HG02588 (cell line): ENCODE data around the gene ATP7A.
"Not testable (repeated sequence)": the region's sequence is repeated elsewhere in the genome, so short reads cannot be mapped to it uniquely, and the experiment has no call there.

Experiments
- ATAC-seq: cut with Tn5 transposase; IDR thresholded peaks from one replicate; pipeline ENCODE4 v1.9.1; 2021; ENCODE audit warnings: mild to moderate bottlenecking, moderate library complexity; ENCODE audit not compliant: unreplicated experiment

Gene ATP7A

DNA sequence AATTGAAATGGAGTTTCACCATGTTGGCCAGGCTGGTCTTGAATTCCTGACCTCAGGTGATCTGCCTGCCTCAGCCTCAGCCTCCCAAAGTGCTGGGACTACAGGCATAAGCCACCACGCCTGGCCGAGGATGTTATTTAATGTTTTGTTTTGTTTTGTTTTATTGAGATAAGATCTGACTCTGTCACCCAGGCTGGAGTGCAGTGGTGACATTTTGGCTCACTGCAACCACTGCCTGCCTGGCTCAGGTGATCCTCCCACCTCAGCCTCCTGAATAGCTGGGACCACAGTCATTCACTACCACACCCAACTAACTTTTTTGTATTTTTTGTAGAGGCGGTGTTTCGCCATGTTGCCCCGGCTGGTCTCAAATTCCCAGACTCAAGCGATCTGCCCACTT lies 34.5 kb downstream of the ATP7A start:
- ATAC-seq, result not testable (repeated sequence)

DNA sequence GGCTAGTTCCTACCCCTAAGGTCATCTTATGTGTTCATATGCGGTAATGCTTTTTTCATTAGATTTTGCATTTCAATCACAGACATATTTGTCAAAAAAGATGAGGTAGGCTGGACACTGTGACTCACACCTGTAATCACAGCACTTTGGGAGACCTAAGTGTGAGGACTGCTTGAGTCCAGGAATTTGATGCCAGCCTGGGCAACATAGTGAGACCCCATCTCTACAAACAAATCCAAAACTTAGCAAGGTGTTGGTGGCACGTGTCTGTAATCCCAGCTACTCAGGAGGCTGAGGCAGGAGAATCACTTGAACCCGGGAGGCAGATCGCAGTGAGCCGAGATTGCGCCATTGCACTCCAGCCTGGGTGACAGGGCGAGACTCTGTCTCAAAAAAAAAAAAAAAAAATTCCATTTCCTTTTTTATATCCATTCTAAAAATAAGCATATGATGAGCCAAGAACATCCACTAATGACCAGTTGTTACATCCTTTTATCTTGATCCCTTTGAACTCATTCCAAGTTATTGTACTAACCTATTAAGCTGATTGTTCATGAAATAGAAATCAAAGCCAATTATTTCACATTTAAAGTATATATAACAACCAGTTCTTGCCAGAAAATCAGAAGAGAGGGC lies 35.5 kb downstream of the ATP7A start:
- no peak for ATAC-seq

GRCh38 chrX:77946571-77946970 lies 36.1 kb downstream of the ATP7A start:
- ATAC-seq, result no peak

DNA sequence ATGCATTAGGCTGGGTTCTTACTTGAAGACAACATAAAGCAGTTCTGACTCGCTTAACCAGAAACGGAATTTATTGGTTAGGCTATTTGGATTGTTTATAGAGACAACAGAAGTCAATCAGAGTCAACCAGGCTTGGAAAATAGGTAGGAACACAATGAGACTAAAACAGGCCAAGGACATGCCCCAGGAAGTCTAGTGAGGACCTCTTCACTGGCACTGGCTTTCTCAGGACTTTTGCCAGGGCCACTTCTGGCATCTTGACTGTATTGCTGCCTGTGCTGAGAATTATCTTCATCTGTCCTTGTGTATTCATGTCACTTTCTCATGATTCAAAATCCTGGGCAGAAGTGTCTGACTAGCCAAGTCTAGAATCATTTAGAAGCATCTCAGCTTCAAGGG lies 39.3 kb downstream of the ATP7A start:
- no peak for ATAC-seq

DNA sequence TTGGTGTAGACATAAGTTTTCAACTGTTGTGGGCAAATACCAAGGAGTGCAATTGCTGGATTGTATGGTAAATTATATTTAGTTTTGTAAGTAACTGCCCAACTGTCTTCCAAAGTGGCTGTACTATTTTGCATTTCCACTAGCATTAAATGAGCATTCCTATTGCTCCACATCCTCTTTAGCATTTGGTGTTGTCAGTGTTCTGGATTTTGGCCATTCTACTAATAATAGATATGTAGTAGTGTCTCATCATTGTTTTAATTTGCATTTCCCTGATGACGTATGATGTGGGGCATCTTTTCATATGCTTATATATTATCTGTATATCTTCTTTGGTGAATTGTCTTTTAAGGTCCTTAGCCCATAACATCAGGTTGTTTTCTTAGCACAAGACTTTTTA lies 41.7 kb downstream of the ATP7A start:
- no peak for ATAC-seq

- ATAC-seq, result no peak
Measured at GRCh38 chrX:77953302-77953701, 42.8 kb downstream of the ATP7A start.

DNA sequence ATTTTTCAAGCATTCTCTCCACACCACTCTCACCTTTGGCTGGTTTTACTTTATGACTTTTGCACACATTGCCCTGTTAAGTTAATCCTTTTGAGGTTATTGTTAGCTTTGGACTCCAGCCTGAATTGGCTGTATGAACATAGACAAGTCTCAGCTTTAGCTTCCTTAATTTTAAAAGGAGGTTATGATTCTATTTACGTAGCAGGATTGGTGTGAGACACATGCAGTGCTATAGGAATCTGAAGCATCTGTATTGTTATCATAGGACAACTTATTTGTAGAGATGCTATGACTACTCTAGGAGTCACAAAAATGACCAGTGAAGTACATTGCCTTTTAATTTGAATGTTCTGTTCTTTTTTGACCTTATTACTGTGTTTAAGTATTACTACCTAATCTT lies 43.2 kb downstream of the ATP7A start:
- no peak for ATAC-seq

GRCh38 chrX:77960567-77960966 lies 50.1 kb downstream of the ATP7A start:
- no peak for ATAC-seq

GRCh38 chrX:77961063-77961462 lies 50.6 kb downstream of the ATP7A start:
- ATAC-seq, result no peak

DNA sequence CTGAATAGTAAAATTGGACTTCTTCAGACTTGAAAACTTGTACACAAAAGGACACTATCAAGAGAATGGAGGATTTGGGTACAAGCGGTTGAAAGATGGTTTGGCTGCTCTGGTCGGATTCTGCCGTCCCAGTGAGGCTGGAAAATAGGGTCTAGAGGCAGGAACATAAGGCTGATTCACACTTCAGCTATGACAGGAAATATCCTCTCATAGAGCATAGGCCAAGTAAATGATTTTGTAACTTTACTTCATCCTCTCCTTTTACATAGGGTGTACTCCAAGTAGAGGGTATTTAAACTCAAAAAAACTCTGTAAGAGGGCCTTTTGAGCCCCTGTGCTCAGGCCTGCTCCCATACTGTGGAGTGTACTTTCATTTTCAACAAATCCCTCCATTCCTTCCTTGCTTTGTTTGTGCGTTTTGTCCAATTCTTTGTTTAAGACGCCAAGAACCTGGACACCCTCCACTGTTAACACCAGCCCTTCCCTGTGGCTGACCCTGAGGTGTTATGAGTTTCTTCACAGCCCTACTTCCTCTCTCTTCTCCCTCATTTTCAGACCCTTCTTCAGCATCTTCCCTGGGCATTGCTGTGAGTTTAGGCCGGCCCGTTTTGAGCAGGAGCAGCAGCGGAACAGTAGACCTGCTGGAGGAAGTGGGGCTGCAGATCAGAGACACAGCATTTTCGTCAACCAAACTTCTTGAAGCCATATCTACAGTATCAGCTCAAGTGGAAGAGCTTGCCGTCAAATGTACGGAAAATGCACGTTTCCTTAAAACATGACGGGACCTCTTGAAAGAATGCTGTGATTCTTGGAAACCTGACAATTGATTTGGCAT lies 51.8 kb downstream of the ATP7A start:
- no peak for ATAC-seq

DNA sequence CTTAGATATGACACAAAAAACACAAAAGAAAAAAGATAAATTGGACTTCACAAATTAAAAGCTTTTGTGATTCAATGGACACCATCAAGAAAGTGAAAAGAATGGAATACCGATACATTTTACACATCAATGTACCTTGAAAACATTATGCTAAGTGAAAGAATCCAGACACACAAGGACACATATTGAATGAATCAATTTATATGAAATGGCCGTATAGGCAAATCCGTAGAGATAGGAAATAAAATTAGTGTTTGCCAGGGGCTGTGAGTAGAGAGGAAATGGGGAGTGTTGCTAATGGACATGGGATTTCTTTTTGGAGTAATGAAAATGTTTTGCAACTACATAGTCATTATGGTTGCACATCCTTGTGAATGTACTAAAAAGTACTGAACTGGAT lies 55.9 kb downstream of the ATP7A start:
- ATAC-seq, result no peak

GRCh38 chrX:77967631-77968030 lies 57.1 kb downstream of the ATP7A start:
- ATAC-seq, result no peak

DNA sequence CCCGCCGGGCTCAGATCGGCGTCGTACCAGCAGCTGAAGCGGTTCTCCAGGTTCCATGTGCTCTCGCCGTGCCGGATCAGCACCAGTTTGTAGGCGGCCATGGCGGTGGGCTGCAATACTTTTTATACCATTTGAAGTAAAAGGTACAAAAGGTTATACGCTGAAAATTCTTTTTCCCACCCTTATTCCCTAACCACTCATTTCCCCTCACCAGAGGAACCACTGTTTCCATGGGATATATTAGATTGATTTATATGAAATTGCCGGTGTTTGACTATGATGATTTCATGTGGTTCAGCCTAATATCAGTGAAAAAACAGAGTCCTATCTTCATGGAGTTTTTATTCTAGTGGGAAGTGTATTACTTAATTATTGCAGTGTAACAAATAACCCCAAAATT lies 59.0 kb downstream of the ATP7A start, which contains the start of gene PGAM4:
TSS of gene PGAM4 (minus strand) at position 101 of the 400 bp plus-strand sequence. CDS start at position 101, 0 bp downstream.
- no peak for ATAC-seq

DNA sequence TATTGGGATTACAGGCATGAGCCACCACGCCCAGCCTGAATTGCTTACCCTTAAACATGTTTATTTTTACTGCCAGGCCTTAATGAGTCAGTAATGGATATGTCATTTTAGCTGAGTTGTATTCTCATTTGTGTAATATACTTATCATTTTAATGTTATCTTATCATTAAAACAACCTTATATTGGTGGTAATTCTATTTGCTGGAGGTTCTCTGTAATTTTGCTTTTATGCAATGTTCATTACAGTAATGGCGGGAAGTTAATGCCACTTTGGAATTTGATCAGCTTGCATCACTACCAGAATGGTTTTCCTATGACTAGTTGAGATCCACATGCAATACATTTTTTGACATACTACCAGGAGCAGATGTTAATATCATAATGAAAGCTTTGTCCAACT lies 65.3 kb downstream of the ATP7A start:
- ATAC-seq, result no peak

- ATAC-seq, result no peak
Measured at GRCh38 chrX:77977095-77977494, 66.6 kb downstream of the ATP7A start.

DNA sequence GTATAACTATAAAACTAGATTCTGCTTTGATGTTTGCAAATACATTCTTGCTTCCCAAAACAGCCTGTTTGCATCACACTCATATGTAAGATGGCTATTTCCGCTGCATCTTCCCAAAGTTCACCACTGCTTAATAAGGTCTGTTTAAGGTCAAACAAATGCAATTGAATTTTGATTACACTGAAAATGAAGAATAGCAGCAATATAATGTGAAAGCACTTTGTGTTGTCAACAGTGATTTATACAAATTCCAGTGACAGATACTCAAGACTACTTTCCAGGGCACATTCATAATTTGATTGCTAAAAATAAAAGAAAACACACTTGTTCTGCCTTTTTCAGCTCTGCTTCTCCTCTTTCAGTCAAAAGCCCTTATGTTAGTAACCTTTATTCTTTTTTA lies 67.0 kb downstream of the ATP7A start:
- ATAC-seq, result no peak

- no peak for ATAC-seq
Measured at GRCh38 chrX:77979870-77980269, 69.4 kb downstream of the ATP7A start.

DNA sequence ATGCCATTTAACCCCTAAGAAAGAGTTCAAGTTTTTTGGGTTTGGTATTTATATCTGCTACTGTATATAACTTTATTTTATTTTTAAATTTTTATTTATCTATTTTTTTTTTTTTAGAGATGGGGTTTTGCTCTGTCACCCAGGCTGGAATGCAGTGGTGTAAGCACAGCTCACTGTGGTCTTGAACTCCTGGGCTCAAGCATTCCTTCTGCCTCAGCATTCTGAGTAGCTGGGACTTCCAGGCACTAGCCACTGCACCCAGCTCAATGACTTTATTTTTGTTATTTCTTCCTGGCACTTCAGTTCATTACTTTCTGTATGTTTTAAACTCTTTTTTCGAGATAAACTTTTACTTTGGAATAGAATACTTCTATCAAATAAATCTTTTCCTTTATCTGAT lies 101.4 kb downstream of the ATP7A start:
- no peak for ATAC-seq

DNA sequence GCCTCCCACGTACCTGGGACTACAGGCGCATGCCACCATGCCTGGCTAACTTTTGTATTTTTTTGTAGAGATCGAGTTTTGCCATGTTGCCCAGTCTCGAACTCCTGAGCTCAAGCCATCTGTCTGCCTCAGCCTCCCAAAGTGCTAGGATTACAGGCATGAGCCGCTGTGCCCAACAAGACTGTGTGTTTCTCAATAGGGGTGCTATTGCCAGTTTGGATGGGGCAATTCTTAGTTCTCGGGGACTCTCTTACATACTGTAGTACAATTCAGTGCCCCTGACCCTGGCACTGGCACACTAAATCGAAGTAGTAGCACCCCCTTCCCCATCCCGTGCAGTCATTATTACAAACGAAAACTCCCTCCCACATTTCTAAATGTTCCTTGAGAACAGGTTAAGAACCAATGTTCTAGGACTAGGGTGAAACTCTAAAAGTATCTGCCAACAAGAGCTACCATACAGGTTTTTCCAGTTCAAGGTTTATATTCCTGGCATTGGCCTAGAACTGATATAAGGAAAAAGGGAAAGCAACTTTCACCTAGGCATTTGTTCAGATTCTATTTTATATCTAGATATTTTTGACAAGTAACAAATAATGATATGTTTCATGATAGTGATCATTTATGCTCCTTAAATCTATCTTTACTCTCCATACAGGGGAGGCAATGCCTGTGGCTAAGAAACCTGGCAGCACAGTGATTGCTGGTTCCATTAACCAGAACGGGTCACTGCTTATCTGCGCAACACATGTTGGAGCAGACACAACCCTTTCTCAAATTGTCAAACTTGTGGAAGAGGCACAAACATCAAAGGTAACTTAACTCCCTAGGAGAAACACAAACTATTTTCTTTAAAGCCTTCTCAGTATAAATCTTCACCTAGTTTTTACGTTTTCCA lies 109.3 kb downstream of the ATP7A start:
- ATAC-seq, result no peak

DNA sequence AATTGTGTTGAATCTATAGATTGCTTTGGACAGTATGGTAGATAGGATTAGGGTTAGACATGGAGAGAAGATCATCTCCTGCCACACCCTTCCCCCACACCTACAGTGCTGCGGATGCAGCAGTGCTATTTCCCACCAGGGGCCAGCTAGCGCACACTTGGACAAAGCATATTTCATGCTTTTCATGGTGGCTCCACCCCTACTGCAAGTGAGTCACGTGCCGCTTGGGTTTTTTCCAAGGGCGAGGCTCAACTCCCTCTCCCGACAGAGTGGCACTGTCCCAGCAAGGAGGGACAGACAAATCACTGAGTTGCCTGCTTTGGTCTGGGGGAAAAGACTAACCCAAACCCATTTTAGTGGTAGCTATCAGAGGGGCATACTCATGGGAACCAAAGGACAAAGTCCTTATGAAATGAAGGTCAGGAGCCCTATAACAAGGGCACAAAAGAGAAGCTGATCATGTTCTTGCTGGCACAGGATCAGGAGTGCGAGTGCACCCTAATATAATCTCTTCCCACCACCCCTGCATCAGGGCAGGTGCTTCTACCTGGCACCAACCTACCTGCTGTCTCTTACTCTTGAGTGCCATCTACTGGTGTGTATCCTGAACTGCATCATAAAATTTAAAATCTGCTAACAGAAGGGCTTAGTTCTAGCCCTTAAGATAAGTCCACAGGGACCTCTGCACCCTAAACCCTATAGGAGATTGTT lies 114.0 kb downstream of the ATP7A start:
- no peak for ATAC-seq

DNA sequence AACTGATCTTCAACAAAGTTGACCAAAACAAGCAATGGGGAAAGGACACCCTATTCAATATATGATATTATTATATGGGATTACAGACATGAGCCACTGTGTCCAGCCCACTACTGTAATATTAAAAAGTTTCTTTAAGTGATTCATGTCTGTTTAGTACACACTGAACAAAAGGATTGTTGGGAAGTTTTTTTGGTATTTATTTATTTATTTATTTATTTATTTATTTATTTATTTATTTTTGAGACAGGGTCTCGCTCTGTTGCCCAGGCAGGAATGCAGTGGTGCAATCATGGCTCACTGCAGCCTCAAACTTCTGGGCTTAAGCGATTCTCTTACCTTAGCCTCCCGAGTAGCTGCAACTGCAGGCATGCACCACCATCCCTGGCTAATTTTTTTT lies 117.3 kb downstream of the ATP7A start:
- ATAC-seq, result no peak
